Mesodermal cell (in vitro differentiated cells): ENCODE measurements around the gene SEC22C. TPM values are rescaled to one million over a fixed set of nuclear protein-coding genes. Genes with fewer than 3 reads are reported as not detected.

Experiments
- H3K27ac ChIP-seq: 2 replicates; pipeline ENCODE4 v1.7.0; 2013; ENCODE audit warnings: mild to moderate bottlenecking, low read depth, low read length, moderate library complexity; ENCODE audit not compliant: severe bottlenecking
- H3K36me3 ChIP-seq: 2 replicates; pipeline ENCODE4 v1.7.1; 2013; ENCODE audit warnings: mild to moderate bottlenecking, low read length, moderate library complexity; ENCODE audit not compliant: control insufficient read depth, insufficient read depth
- H3K4me1 ChIP-seq: one replicate; pipeline ENCODE4 v1.7.1; 2013; ENCODE audit warnings: mild to moderate bottlenecking, low read length; ENCODE audit not compliant: insufficient read depth, control insufficient read depth, poor library complexity, severe bottlenecking
- H3K4me3 ChIP-seq: 2 replicates; pipeline ENCODE4 v1.7.0; 2013; ENCODE audit warnings: low read length, control low read depth, mild to moderate bottlenecking; ENCODE audit not compliant: insufficient read depth, poor library complexity, severe bottlenecking; ENCODE audit errors: extremely low read depth
- H3K9me3 ChIP-seq: 2 replicates; pipeline ENCODE4 v1.7.1; 2013; ENCODE audit warnings: mild to moderate bottlenecking, low read length, moderate library complexity; ENCODE audit not compliant: control insufficient read depth
- WGBS, 2 experiments: methylation state at CpG; one replicate each; pipeline ENCODE4 v1.1.5; 2013; ENCODE audit warnings: missing lambda C conversion rate in 2 of 2; ENCODE audit not compliant: insufficient coverage in 2 of 2; 5-methylcytosine and 5-hydroxymethylcytosine counted together
- polyA plus RNA-seq, 2 experiments: library from polyadenylated mRNA; stranded (reverse); fragments of 50-300 nt; gene quantifications; one replicate each; pipeline ENCODE4 v1.2.3, GENCODE V29; 2013

Gene SEC22C, protein sequence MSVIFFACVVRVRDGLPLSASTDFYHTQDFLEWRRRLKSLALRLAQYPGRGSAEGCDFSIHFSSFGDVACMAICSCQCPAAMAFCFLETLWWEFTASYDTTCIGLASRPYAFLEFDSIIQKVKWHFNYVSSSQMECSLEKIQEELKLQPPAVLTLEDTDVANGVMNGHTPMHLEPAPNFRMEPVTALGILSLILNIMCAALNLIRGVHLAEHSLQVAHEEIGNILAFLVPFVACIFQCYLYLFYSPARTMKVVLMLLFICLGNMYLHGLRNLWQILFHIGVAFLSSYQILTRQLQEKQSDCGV
- 40.7 TPM for polyA plus RNA-seq (2013, experiment 1 of 2)
- polyA plus RNA-seq (2013, experiment 2 of 2): 33.1 TPM

DNA sequence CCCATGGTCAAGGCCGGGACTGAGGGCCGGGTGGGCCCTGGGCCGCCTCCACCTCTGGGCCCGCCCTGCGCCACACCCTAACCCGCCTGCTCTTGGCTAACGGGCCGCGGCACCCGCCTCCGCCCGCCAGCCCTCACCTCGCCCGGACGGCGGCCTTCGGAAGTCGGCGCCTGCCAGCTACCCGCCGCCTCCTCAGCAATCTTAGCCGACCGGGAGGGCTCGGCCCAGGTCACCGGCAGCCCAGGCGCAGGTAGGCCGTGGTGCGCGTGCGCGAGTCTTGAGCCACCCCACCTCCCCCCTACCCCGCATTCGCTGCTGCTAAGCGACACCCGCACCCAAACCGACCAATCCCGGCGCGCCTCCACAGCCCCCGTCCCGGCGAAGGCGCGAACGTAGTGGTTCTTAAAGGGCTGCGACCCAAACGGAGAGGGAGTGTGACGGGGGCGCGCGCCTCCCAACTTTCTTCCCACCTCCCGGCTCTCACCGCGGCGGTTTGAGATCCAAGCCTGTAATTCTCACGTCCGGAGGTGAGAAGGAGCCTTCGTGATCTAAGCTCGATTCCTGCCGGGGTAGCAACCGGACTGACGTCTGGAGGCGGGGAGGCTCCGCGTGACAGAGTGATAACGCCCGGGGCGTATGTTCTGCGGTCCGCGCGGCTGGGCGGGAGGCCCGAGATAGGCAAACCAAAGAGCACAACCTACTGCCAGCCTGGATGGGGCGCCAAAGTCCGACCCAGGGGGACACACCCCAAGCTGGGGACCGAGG, at the start of gene SEC22C:
Gene SEC22C, minus strand, starts transcription at position 259 of the 765 bp plus-strand sequence. CDS start 12,921 bp downstream, outside the sequence.
- Histone ChIP-seq H3K36me3 (peaks cover 14% of the 10 kb centered on the region), H3K27ac (peak within 1 kb of the TSS; percentile 83), H3K9me3 (no peaks in the 10 kb centered on the region), H3K4me3 (peak within 1 kb of the TSS; percentile 71), H3K4me1 (peaks cover 4% of the 10 kb centered on the region)
- WGBS, 2 experiments: 0% methylated on average over 47 to 61 of the region's 77 CpGs

DNA sequence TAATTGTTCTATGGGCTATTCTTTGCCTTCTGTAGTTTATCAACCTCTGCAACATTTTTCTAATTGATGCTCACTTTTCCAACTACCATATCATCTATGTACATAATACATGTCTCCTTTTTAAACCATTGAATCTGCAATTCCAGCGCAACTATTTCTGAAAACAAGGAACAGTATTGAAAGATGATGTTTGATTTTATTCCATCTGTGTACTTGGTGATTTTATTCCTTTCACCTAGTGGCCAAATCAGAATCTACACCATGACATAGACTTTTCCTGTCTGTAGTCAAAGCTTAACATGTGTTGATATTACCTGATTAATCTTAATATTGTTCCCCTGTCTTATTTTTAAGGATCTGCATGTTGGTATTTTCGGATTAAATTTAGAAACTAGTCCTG, 31.7 kb upstream of the SEC22C start:
- WGBS, 2 experiments: no CpG with 5 or more reads among the region's 2 CpGs
- Histone ChIP-seq H3K4me3 (no peak overlapping the region), H3K36me3 (peaks cover 25% of the 10 kb centered on the region), H3K27ac (no peak overlapping the region), H3K9me3 (no peaks in the 10 kb centered on the region), H3K4me1 (no peaks in the 10 kb centered on the region)

DNA sequence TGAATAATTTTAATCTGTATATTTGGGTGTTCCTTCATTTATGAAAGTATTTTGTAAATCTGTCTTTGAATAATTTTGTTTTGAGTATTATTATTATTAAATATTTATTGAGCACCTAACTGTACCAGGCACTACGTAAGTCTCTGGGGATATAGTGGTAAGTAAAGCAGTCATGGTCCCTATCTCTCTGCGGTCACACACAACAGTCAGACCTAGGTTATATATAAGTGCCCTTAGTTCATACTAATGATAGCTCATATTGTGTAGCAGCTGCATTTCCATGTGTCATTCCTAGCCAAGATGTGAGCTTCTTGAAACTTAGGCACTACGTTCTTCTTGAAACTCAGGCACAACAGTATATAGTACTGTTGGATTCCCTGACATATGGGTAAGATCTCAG, 31.2 kb upstream of the SEC22C start:
- H3K27ac ChIP-seq: no peak overlapping the region
- 100% methylated on average over 1 of the region's 3 CpGs; no CpG with 5 or more reads in 1 of the 2 experiments for WGBS, 2 experiments
- no peaks in the 10 kb centered on the region for H3K4me1 ChIP-seq
- peaks cover 27% of the 10 kb centered on the region for H3K36me3 ChIP-seq
- H3K9me3 ChIP-seq: no peaks in the 10 kb centered on the region
- H3K4me3 ChIP-seq: no peak overlapping the region

DNA sequence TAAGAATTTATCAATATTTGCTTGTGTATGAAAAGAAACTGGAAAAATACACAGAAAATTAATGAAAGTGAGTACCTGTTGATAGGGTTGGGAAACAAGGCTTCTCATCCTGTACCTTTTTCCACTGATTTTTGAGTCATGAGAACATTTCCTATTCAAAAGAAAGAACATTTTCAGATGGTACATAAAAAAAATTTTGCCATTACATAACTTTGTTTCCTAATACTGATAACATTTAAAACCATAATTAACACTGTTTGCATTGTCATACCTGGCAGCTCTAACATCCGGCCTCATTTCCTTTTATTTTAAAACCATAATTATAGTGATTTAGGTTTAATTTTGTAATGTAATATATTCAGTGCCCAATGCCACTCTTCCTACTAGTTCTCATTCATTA, 30.4 kb upstream of the SEC22C start:
- H3K36me3 ChIP-seq: peaks cover 34% of the 10 kb centered on the region
- WGBS, 2 experiments: no CpG with 5 or more reads among the region's 1 CpG
- H3K9me3 ChIP-seq: no peaks in the 10 kb centered on the region
- H3K27ac ChIP-seq: no peak overlapping the region
- no peaks in the 10 kb centered on the region for H3K4me1 ChIP-seq
- H3K4me3 ChIP-seq: no peak overlapping the region

DNA sequence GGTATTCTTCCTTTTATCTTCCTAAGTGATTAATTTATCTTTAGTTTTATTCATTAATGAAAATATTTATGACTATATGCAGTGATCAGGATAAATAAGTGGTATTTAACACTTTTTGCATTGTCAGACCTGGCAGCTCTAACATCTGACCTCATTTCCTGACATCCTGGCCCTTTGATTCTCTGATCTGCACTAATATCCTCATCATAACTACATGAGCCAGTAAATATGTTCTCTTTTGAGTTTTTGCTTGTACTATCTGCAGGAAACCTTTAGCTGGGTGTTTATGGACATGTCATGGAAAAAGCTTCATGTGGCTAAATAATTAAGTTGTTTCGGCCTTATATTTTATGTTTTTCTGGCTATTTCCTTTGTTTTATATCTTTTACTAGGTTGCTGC, 29.2 kb upstream of the SEC22C start:
- peaks cover 41% of the 10 kb centered on the region for H3K36me3 ChIP-seq
- no CpG with 5 or more reads among the region's 1 CpG for WGBS, 2 experiments
- no peaks in the 10 kb centered on the region for H3K4me1 ChIP-seq
- no peaks in the 10 kb centered on the region for H3K9me3 ChIP-seq
- H3K27ac ChIP-seq: no peak overlapping the region
- H3K4me3 ChIP-seq: no peak overlapping the region

DNA sequence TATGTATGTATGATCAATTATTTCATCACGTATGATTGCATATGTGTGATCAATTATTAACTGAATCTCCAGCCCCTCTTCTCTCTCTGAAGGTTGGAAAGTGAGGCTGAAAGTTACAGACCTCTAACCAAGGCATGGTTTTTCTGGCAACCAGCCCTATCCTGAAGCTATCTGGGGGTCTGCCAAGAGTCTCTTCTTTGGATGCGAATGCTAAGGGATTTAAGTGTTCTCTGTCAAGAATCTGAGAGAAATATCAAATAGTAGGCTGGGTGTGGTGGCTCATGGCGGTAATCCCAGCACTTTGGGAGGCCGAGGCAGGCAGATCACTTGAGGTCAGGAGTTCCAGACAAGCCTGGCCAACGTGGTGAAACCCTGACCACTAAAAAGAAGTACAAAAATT, 26.8 kb upstream of the SEC22C start:
- 88 to 97% methylated on average over 2 to 4 of the region's 5 CpGs for WGBS, 2 experiments
- Histone ChIP-seq H3K27ac (no peak overlapping the region), H3K4me1 (no peaks in the 10 kb centered on the region), H3K36me3 (peaks cover 45% of the 10 kb centered on the region), H3K4me3 (no peak overlapping the region), H3K9me3 (no peaks in the 10 kb centered on the region)

DNA sequence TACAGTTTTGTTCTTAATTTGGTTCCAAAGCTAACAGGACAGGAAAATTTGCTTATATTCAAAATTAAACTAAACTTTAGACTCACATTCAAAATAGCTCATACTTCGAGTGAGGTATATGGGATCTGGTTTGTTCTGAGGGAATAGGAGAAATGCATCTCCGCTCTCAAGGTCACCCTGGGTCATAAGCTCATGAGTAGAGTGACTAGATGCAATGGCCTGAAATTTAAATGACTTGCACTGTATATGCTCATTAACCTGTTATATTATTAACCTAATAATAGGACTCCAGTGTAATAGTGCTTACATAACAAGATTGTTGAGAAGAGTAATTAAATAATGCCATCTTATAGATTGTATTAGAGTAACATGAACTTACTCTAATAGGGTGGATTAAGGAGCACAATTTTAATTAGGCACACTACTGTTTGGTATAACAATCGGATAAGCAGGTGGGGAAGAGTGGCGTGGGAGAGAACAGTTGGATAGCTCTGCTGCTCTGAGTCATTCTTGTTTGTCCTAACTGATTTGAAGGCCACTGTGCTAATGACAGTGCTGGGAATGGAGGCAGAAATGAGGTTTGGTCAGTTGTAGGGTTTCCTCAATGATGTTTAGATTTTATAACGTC, 23.9 kb upstream of the SEC22C start:
- 85 to 89% methylated on average over 2 of the region's 5 CpGs for WGBS, 2 experiments
- Histone ChIP-seq H3K36me3 (peaks cover 54% of the 10 kb centered on the region), H3K4me1 (peaks cover 4% of the 10 kb centered on the region), H3K9me3 (no peaks in the 10 kb centered on the region), H3K4me3 (no peak overlapping the region), H3K27ac (no peak overlapping the region)

DNA sequence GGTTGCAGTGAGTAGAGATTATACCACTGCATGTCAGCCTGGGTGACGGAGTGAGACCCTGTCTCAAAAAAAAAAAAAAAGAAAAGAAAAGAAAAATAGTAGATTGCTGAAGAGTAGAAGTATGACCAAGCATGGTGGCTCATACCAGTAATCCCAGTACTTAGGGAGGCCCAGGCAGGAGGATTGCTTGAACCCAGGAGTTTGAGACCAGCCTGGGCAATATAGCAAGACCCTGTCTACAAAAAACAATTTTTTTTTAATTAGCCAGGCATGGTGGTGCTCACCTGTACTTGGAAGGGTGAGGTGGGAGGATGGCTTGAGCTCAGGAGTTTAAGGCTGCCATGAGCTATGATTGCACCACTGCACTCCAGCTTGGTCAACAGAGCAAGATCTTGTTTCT, 21.2 kb upstream of the SEC22C start:
- no peak overlapping the region for H3K27ac ChIP-seq
- no peaks in the 10 kb centered on the region for H3K9me3 ChIP-seq
- no peak overlapping the region for H3K4me3 ChIP-seq
- H3K4me1 ChIP-seq: peaks cover 4% of the 10 kb centered on the region
- peaks cover 36% of the 10 kb centered on the region for H3K36me3 ChIP-seq
- no CpG with 5 or more reads among the region's 1 CpG for WGBS, 2 experiments

DNA sequence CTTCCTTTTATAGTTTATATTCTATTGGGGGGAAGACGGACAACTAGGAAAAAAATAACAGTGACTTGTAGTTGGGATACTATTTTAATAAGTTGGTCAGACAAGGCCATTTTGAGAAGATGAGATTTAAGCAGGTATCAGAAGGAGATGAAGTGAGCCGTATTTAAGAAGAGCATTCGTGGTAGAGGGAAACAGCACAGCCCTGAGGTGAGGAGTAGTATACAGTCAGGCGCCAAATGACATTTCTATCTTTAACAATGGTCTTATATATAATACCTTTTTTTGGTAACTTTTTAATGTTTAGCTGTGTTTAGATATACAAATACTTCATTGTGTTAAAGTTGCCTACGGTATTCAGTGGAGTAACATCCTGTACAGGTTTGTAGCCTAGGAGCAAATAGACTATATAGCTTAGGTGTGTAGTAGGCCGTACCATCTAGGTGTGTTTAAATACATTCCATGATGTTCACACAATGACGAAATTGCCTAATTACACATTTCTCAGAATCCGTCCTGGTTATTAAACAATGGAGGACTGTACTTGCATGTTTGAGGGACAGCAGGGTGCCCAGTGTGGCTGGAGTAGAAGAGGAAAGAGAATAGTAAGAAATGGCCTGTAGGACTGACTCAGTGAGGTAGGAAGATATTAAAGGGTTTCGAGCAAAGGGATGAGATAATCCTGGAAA, 20.3 kb upstream of the SEC22C start:
- Histone ChIP-seq H3K4me3 (peak overlapping the region; percentile 88), H3K4me1 (peaks cover 4% of the 10 kb centered on the region), H3K36me3 (peaks cover 33% of the 10 kb centered on the region), H3K9me3 (no peaks in the 10 kb centered on the region), H3K27ac (no peak overlapping the region)
- 44 to 67% methylated on average over 1 to 2 of the region's 9 CpGs for WGBS, 2 experiments

DNA sequence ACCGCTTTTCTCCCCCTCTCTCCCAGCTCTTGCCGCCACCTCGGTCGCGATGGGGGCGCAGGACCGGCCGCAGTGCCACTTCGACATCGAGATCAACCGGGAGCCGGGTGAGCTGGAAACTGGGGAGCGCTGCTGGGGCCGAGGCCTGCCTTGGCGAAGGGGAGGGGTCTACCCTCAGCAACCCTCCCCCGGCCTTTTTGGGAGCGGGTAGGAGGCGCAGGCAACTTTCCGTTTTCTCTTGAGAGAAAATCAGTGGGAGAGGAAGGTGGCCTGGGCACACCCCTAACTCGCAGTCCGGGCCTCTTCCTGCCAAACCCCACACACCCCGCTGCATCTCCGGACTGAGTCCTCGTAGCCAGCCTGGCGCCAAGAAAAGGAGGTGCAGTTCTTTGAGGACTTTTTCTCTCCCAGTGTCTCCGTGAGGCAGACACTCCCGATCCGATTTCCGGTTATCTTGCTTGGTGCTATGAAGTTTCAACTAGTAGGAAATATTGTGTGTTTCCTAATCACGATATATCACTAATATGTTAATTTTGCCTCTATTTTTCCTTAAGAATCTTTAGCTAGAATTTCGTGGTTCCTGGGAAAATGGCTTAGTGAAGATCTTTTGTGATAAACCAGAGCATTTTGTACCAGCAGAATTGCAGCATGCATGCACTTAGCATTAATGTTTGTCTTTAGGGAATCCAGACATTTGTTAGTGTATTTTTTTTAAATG, 19.4 kb upstream of the SEC22C start:
- 0% methylated on average over 10 of the region's 31 CpGs; no CpG with 5 or more reads in 1 of the 2 experiments for WGBS, 2 experiments
- peak overlapping the region; percentile 88 for H3K4me3 ChIP-seq
- H3K4me1 ChIP-seq: peaks cover 4% of the 10 kb centered on the region
- H3K9me3 ChIP-seq: no peaks in the 10 kb centered on the region
- H3K36me3 ChIP-seq: peaks cover 33% of the 10 kb centered on the region
- peak overlapping the region; percentile 94 for H3K27ac ChIP-seq
